CD14-positive monocyte (primary cell): Measurements from ENCODE around the gene COQ3. TPM values are rescaled to one million over a fixed set of nuclear protein-coding genes. Genes with fewer than 3 reads are reported as not detected.

Experiments used
- DNase-seq, 3 donors: peaks; one replicate each; pipeline ENCODE4 v3.0.0-alpha.2; 2011 to 2022
- H2AFZ ChIP-seq: 2 replicates; pipeline ENCODE4 v1.6.0; 2012; ENCODE audit warnings: mild to moderate bottlenecking, low read depth, low read length, inconsistent platforms; ENCODE audit not compliant: insufficient read depth, poor library complexity, severe bottlenecking
- H3K27ac ChIP-seq, 2 donors: 1 replicate in 1 of 2; 2 replicates in 1 of 2; pipeline ENCODE4 v1.5.1; 2012 to 2013; ENCODE audit warnings: low read length in 2 of 2, control low read depth in 1 of 2, inconsistent platforms in 1 of 2, low read depth in 1 of 2, mild to moderate bottlenecking in 1 of 2
- H3K27me3 ChIP-seq, 2 donors: one replicate each; pipeline versions ENCODE4 v1.6.0 to v1.6.1; 2011 to 2013; ENCODE audit warnings: low read length in 2 of 2; ENCODE audit not compliant: control insufficient read depth in 2 of 2, insufficient read depth in 2 of 2
- H3K36me3 ChIP-seq, 2 donors: replicated peaks in 1 of 2; 1 replicate in 1 of 2; 2 replicates in 1 of 2; pipeline versions ENCODE4 v1.5.1 to v1.6.1; 2012 to 2013; ENCODE audit warnings: low read length in 2 of 2, control low read depth in 1 of 2, inconsistent platforms in 1 of 2, mild to moderate bottlenecking in 1 of 2; ENCODE audit not compliant: insufficient read depth in 2 of 2, control insufficient read depth in 1 of 2
- H3K4me1 ChIP-seq, 2 donors: 1 replicate in 1 of 2; 2 replicates in 1 of 2; pipeline versions ENCODE4 v1.5.1 to v1.6.1; 2012 to 2013; ENCODE audit warnings: low read length in 2 of 2, control low read depth in 1 of 2, inconsistent platforms in 1 of 2, mild to moderate bottlenecking in 1 of 2, moderate library complexity in 1 of 2; ENCODE audit not compliant: insufficient read depth in 2 of 2, control insufficient read depth in 1 of 2
- H3K4me2 ChIP-seq: replicated peaks from 2 replicates; pipeline ENCODE3; 2012; ENCODE audit warnings: low read length, moderate library complexity, mild to moderate bottlenecking; ENCODE audit not compliant: poor library complexity, severe bottlenecking; ENCODE audit errors: extremely low read depth
- H3K4me3 ChIP-seq, 3 experiments: fragments of 200-600 bp in 1 of 3; sonication (generic) in 1 of 3; replicated peaks in 1 of 3; 1 replicate in 2 of 3; 2 replicates in 1 of 3; pipeline ENCODE4 v1.5.1; 2011 to 2013; ENCODE audit warnings: low read length in 3 of 3, mild to moderate bottlenecking in 3 of 3, control low read depth in 2 of 3, low read depth in 2 of 3, inconsistent platforms in 1 of 3, moderate library complexity in 1 of 3
- H3K79me2 ChIP-seq: 2 replicates; pipeline ENCODE4 v1.6.0; 2012; ENCODE audit warnings: mild to moderate bottlenecking, control low read depth, inconsistent platforms, low read length, moderate library complexity; ENCODE audit not compliant: insufficient read depth
- H3K9ac ChIP-seq: 2 replicates; pipeline ENCODE4 v1.6.0; 2017; ENCODE audit warnings: low read length, mild to moderate bottlenecking; ENCODE audit not compliant: insufficient read depth, poor library complexity, severe bottlenecking
- H3K9me3 ChIP-seq, 2 donors: replicated peaks in 1 of 2; 1 replicate in 1 of 2; 2 replicates in 1 of 2; pipeline versions ENCODE4 v1.5.1 to v1.6.1; 2012 to 2013; ENCODE audit warnings: low read length in 2 of 2, control low read depth in 1 of 2; ENCODE audit not compliant: control insufficient read depth in 1 of 2, insufficient read depth in 1 of 2
- H4K20me1 ChIP-seq: 2 replicates; pipeline ENCODE4 v1.6.0; 2012; ENCODE audit warnings: mild to moderate bottlenecking, low read length, control low read depth, moderate library complexity; ENCODE audit not compliant: insufficient read depth
- H3K27ac Mint-ChIP-seq, 7 donors: one replicate each; pipeline ENCODE4 v1.8.0; 2020; ENCODE audit warnings: mild to moderate bottlenecking in 7 of 7, mixed read lengths in 7 of 7, moderate library complexity in 6 of 7, inconsistent platforms in 2 of 7
- H3K27me3 Mint-ChIP-seq, 3 donors: one replicate each; pipeline ENCODE4 v1.8.0; 2021 to 2022; ENCODE audit warnings: low read depth in 3 of 3, mild to moderate bottlenecking in 3 of 3, mixed read lengths in 3 of 3, moderate library complexity in 3 of 3, inconsistent platforms in 1 of 3
- H3K36me3 Mint-ChIP-seq, 2 donors: one replicate each; pipeline ENCODE4 v1.8.0; 2020; ENCODE audit warnings: mixed read lengths in 2 of 2, inconsistent platforms in 1 of 2, mild to moderate bottlenecking in 1 of 2
- H3K4me1 Mint-ChIP-seq: one replicate; pipeline ENCODE4 v1.8.0; 2020; ENCODE audit warnings: mild to moderate bottlenecking, mixed read lengths
- H3K4me3 Mint-ChIP-seq, 2 donors: one replicate each; pipeline ENCODE4 v1.8.0; 2020; ENCODE audit warnings: mild to moderate bottlenecking in 2 of 2, mixed read lengths in 2 of 2, moderate library complexity in 1 of 2
- H3K9me3 Mint-ChIP-seq, 7 donors: one replicate each; pipeline ENCODE4 v1.8.0; 2020 to 2022; ENCODE audit warnings: mixed read lengths in 7 of 7, mild to moderate bottlenecking in 6 of 7, moderate library complexity in 6 of 7, inconsistent platforms in 2 of 7
- CTCF ChIP-seq: fragments of 200-600 bp; IDR thresholded peaks from one replicate; pipeline ENCODE4 v1.8.0; 2022; ENCODE audit warnings: antibody characterized with exemption, mild to moderate bottlenecking
- WGBS: methylation state at CpG from one replicate; pipeline ENCODE4 v1.1.5; 2013; ENCODE audit warnings: missing lambda C conversion rate; ENCODE audit not compliant: insufficient coverage; 5-methylcytosine and 5-hydroxymethylcytosine counted together
- intact Hi-C, 2 donors: fragments of 100-400 bp; cut with micrococcal nuclease; formaldehyde crosslinking; loops; one replicate each; pipeline versions ENCODE4 v1.15.0 to v1.15.1; 2023
- polyA plus RNA-seq, 3 donors: library from polyadenylated mRNA; depleted of rRNA in 1 of 3; unstranded in 2 of 3; stranded (reverse) in 1 of 3; fragments of 300-500 nt in 2 of 3; fragments of >200 nt in 1 of 3; fragmentation: Illumina TruSeq in 2 of 3; gene quantifications; 1 replicate in 2 of 3; 2 replicates in 1 of 3; pipeline ENCODE4 v1.2.3, GENCODE V29; 2012 to 2021

Gene COQ3
- polyA plus RNA-seq, 3 donors = 1.5 to 2.3 (median 1.6) TPM

GRCh38 chr6:99412065-99412464, 18.1 kb upstream of the COQ3 start:
- no CpG with 5 or more reads among the region's 1 CpG for WGBS
- peaks cover 65 to 84% of the 10 kb centered on the region in 2 donors for H3K36me3 ChIP-seq
- no peak overlapping the region for H3K9ac ChIP-seq
- Mint-ChIP-seq H3K9me3 (no peaks in the 10 kb centered on the region), H3K36me3 (peaks cover 57 to 66% of the 10 kb centered on the region in 2 donors), H3K27me3 (no peaks in the 10 kb centered on the region), H3K27ac (peak overlapping the region in 3 of 7 donors; percentile 17 to 71 (median 55)), H3K4me3 (no peak overlapping the region), H3K4me1 (peaks cover 2% of the 10 kb centered on the region)
- intact Hi-C loops = no loop called here
- no peak for TF ChIP-seq CTCF
- no peak overlapping the region for H2AFZ ChIP-seq
- H3K27ac ChIP-seq = no peak overlapping the region
- H3K4me1 ChIP-seq = no peaks in the 10 kb centered on the region
- H3K9me3 ChIP-seq = no peaks in the 10 kb centered on the region
- DNase-seq = no peak
- H3K79me2 ChIP-seq = peaks cover 69% of the 10 kb centered on the region
- H4K20me1 ChIP-seq = peaks cover 95% of the 10 kb centered on the region
- no peaks in the 10 kb centered on the region for H3K27me3 ChIP-seq
- no peak overlapping the region for H3K4me2 ChIP-seq
- no peak overlapping the region for H3K4me3 ChIP-seq

GRCh38 chr6:99409672-99410071, 15.7 kb upstream of the COQ3 start:
- Histone ChIP-seq H4K20me1 (peaks cover 76% of the 10 kb centered on the region), H3K4me2 (no peak overlapping the region), H3K4me3 (no peak overlapping the region), H3K9me3 (no peaks in the 10 kb centered on the region), H2AFZ (no peak overlapping the region), H3K9ac (no peak overlapping the region), H3K36me3 (peaks cover 83 to 98% of the 10 kb centered on the region in 2 donors), H3K27ac (no peak overlapping the region), H3K4me1 (no peaks in the 10 kb centered on the region), H3K27me3 (no peaks in the 10 kb centered on the region), H3K79me2 (peaks cover 45% of the 10 kb centered on the region)
- intact Hi-C loops = no loop called here
- Mint-ChIP-seq H3K4me3 (no peak overlapping the region), H3K27ac (no peak overlapping the region), H3K9me3 (no peaks in the 10 kb centered on the region), H3K36me3 (peaks cover 69 to 86% of the 10 kb centered on the region in 2 donors), H3K4me1 (no peaks in the 10 kb centered on the region), H3K27me3 (no peaks in the 10 kb centered on the region)
- DNase-seq = no peak
- TF ChIP-seq CTCF = no peak
